H1 (cell line): Measurements from ENCODE around the gene NR0B2. TPM values are rescaled to one million over a fixed set of nuclear protein-coding genes. Genes with fewer than 3 reads are reported as not detected.
A peak's percentile ranks its signal among the peaks of the same experiment; 100 is the strongest.

Experiments
- CTCF ChIA-PET: fragments of 300-600 bp; sonication (Branson Sonifier 250); formaldehyde crosslinking; loops from one replicate; lab custom pipeline; 2021; ENCODE audit not compliant: partially characterized antibody; lab: Charles Lee
- POLR2A ChIA-PET: fragments of 300-600 bp; sonication (Branson Sonifier 250); formaldehyde crosslinking; loops from one replicate; lab custom pipeline; 2021; ENCODE audit warnings: inconsistent platforms; ENCODE audit not compliant: partially characterized antibody; lab: Charles Lee
- DNase-seq, 2 experiments: peaks; one replicate each; pipeline versions ENCODE4 v3.0.0 to v3.0.0-alpha.2; 2010 to 2022; ENCODE audit warnings: low spot score in 2 of 2, low read depth in 1 of 2, mixed read lengths in 1 of 2
- FAIRE-seq: peaks from 2 replicates; lab custom pipeline; 2011; peaks lifted over from hg19 to GRCh38; lab: Jason Lieb, UNC
- H2AFZ ChIP-seq: 2 replicates; pipeline ENCODE4 v1.8.1; 2012; ENCODE audit warnings: low read length, inconsistent platforms
- H2AK5ac ChIP-seq: 2 replicates; pipeline ENCODE4 v1.6.1; 2013; ENCODE audit warnings: low read depth, low read length
- H2BK120ac ChIP-seq: replicated peaks from 2 replicates; pipeline ENCODE3; 2013; ENCODE audit warnings: low read depth, low read length, inconsistent platforms
- H2BK12ac ChIP-seq: 2 replicates; pipeline ENCODE4 v1.6.1; 2013; ENCODE audit warnings: low read depth, low read length
- H2BK15ac ChIP-seq: 2 replicates; pipeline ENCODE4 v1.6.1; 2013; ENCODE audit warnings: low read length
- H2BK20ac ChIP-seq: 2 replicates; pipeline ENCODE4 v1.6.1; 2013; ENCODE audit warnings: low read length
- H2BK5ac ChIP-seq: 2 replicates; pipeline ENCODE4 v1.6.1; 2013; ENCODE audit warnings: low read depth, low read length
- H3K14ac ChIP-seq: 2 replicates; pipeline ENCODE4 v1.6.1; 2013; ENCODE audit warnings: inconsistent platforms; ENCODE audit not compliant: insufficient read length
- H3K18ac ChIP-seq: 2 replicates; pipeline ENCODE4 v1.6.1; 2013; ENCODE audit warnings: low read length; ENCODE audit errors: extremely low read depth
- H3K23ac ChIP-seq: 2 replicates; pipeline ENCODE4 v1.6.1; 2013; ENCODE audit warnings: inconsistent platforms; ENCODE audit not compliant: insufficient read length
- H3K23me2 ChIP-seq: 2 replicates; pipeline ENCODE4 v1.6.1; 2013; ENCODE audit warnings: low read depth, low read length
- H3K27ac ChIP-seq: 2 replicates; pipeline ENCODE4 v1.6.1; 2011; ENCODE audit warnings: low read depth, low read length, inconsistent platforms
- H3K27me3 ChIP-seq, 4 experiments: replicated peaks in 1 of 4; 1 replicate in 1 of 4; 2 replicates in 3 of 4; pipeline versions ENCODE4 v1.6.1 to v1.8.1; 2011 to 2013; ENCODE audit warnings: low read length in 3 of 4, mild to moderate bottlenecking in 3 of 4, inconsistent platforms in 2 of 4, mixed read lengths in 2 of 4, moderate library complexity in 1 of 4; ENCODE audit not compliant: control insufficient read depth in 3 of 4, insufficient read depth in 3 of 4; ENCODE audit errors: extremely low read depth in 1 of 4
- H3K36me3 ChIP-seq, 4 experiments: 2 replicates each; pipeline versions ENCODE4 v1.6.1 to v1.8.1; 2011 to 2013; ENCODE audit warnings: mild to moderate bottlenecking in 4 of 4, low read length in 3 of 4, moderate library complexity in 2 of 4, control low read depth in 1 of 4, inconsistent platforms in 1 of 4; ENCODE audit not compliant: insufficient read depth in 4 of 4, control insufficient read depth in 2 of 4
- H3K4ac ChIP-seq: replicated peaks from 2 replicates; pipeline ENCODE3; 2013; ENCODE audit warnings: low read length, low read depth, mixed read lengths, inconsistent platforms; ENCODE audit not compliant: insufficient read length
- H3K4me1 ChIP-seq, 4 experiments: replicated peaks in 1 of 4; 1 replicate in 1 of 4; 2 replicates in 3 of 4; pipeline versions ENCODE4 v1.6.1 to v1.8.1; 2011 to 2013; ENCODE audit warnings: low read length in 3 of 4, inconsistent platforms in 2 of 4, mixed read lengths in 1 of 4; ENCODE audit not compliant: insufficient read depth in 4 of 4, control insufficient read depth in 3 of 4
- H3K4me2 ChIP-seq, 2 experiments: 2 replicates each; pipeline versions ENCODE4 v1.6.1 to v1.8.1; 2011 to 2013; ENCODE audit warnings: low read depth in 2 of 2, low read length in 2 of 2, control low read depth in 1 of 2, inconsistent platforms in 1 of 2, mild to moderate bottlenecking in 1 of 2; ENCODE audit not compliant: insufficient read depth in 1 of 2
- H3K4me3 ChIP-seq, 4 experiments: fragments of 200-600, 300-600 bp in 1 of 4; sonication (generic), shearing (Covaris generic), sonication (Bioruptor Twin) in 1 of 4; 2 replicates each; pipeline versions ENCODE4 v1.5.1 to v1.8.1; 2011 to 2016; ENCODE audit warnings: low read length in 4 of 4, low read depth in 3 of 4, control low read depth in 2 of 4, inconsistent platforms in 2 of 4, mild to moderate bottlenecking in 2 of 4, mixed read lengths in 1 of 4, moderate library complexity in 1 of 4; ENCODE audit not compliant: insufficient read depth in 2 of 4; ENCODE audit errors: extremely low read depth in 1 of 4
- H3K56ac ChIP-seq: replicated peaks from 2 replicates; pipeline ENCODE3; 2013; ENCODE audit warnings: low read depth, mild to moderate bottlenecking, mixed read lengths, low read length, inconsistent platforms; ENCODE audit not compliant: insufficient read length
- H3K79me1 ChIP-seq: 2 replicates; pipeline ENCODE4 v1.6.1; 2013; ENCODE audit warnings: low read depth, low read length, control low read depth
- H3K79me2 ChIP-seq, 2 experiments: 2 replicates each; pipeline versions ENCODE4 v1.6.1 to v1.8.1; 2012 to 2013; ENCODE audit warnings: low read length in 2 of 2, mild to moderate bottlenecking in 2 of 2, inconsistent platforms in 1 of 2; ENCODE audit not compliant: insufficient read depth in 2 of 2, control insufficient read depth in 1 of 2
- H3K9ac ChIP-seq, 4 experiments: replicated peaks in 1 of 4; 1 replicate in 1 of 4; 2 replicates in 3 of 4; pipeline versions ENCODE4 v1.6.1 to v1.8.1; 2011 to 2013; ENCODE audit warnings: low read depth in 3 of 4, low read length in 3 of 4, control low read depth in 2 of 4, mild to moderate bottlenecking in 2 of 4, moderate library complexity in 2 of 4, inconsistent platforms in 1 of 4; ENCODE audit errors: extremely low read depth in 1 of 4
- H3K9me3 ChIP-seq, 2 experiments: 2 replicates each; pipeline versions ENCODE4 v1.6.1 to v1.8.1; 2012 to 2013; ENCODE audit warnings: mild to moderate bottlenecking in 2 of 2, moderate library complexity in 2 of 2, control low read depth in 1 of 2, inconsistent platforms in 1 of 2, low read depth in 1 of 2, low read length in 1 of 2, mixed read lengths in 1 of 2; ENCODE audit not compliant: insufficient read depth in 2 of 2
- H4K20me1 ChIP-seq, 2 experiments: replicated peaks in 1 of 2; 2 replicates each; pipeline versions ENCODE3 to v1.8.1; 2011 to 2013; ENCODE audit warnings: inconsistent platforms in 2 of 2, low read length in 2 of 2, mild to moderate bottlenecking in 1 of 2; ENCODE audit not compliant: insufficient read depth in 2 of 2, control insufficient read depth in 1 of 2
- H4K5ac ChIP-seq: 2 replicates; pipeline ENCODE4 v1.6.1; 2013; ENCODE audit warnings: low read length, low read depth, mixed read lengths, inconsistent platforms; ENCODE audit not compliant: insufficient read length
- H4K8ac ChIP-seq: 2 replicates; pipeline ENCODE4 v1.8.0; 2013; ENCODE audit warnings: mild to moderate bottlenecking, moderate library complexity, low read length, inconsistent platforms; ENCODE audit not compliant: insufficient read depth; ENCODE audit errors: extremely low read depth
- H4K91ac ChIP-seq: replicated peaks from 2 replicates; pipeline ENCODE3; 2013; ENCODE audit warnings: low read length, mixed read lengths, inconsistent platforms; ENCODE audit not compliant: insufficient read length
- CHD1 ChIP-seq: IDR thresholded peaks from 2 replicates; pipeline ENCODE4 v1.6.1; 2012; ENCODE audit warnings: low read depth, low read length, improper control_type of control experiment
- EP300 ChIP-seq, 2 experiments: IDR thresholded peaks; 1 replicate in 1 of 2; 2 replicates in 1 of 2; pipeline ENCODE4 v1.6.1; 2011 to 2012; ENCODE audit warnings: low read depth in 2 of 2, low read length in 2 of 2, mild to moderate bottlenecking in 2 of 2, borderline replicate concordance in 1 of 2, inconsistent platforms in 1 of 2, moderate library complexity in 1 of 2
- WGBS, 2 experiments: shearing (Covaris generic) in 1 of 2; methylation state at CpG; one replicate each; pipeline versions ENCODE4 v1.1.6 to v1.1.7; 2013 to 2015; ENCODE audit warnings: low lambda C conversion rate in 2 of 2, mixed read lengths in 2 of 2, inconsistent platforms in 1 of 2, low coverage in 1 of 2, missing lambda C conversion rate in 1 of 2; ENCODE audit not compliant: insufficient replicate concordance in 2 of 2, insufficient coverage in 1 of 2, insufficient read length in 1 of 2; ENCODE audit errors: extremely low coverage in 1 of 2, missing lambda C conversion rate in 1 of 2; 5-methylcytosine and 5-hydroxymethylcytosine counted together
- polyA plus RNA-seq, 7 experiments: library from polyadenylated mRNA; depleted of rRNA in 3 of 7; stranded (reverse) in 5 of 7; unstranded in 2 of 7; fragments of >200 nt in 5 of 7; fragments of 200-250 nt in 2 of 7; gene quantifications; 1 replicate in 5 of 7; 2 replicates in 1 of 7; 4 replicates in 1 of 7; pipeline versions ENCODE4 v1.2.1 to v1.2.3, GENCODE V29; 2011 to 2013; ENCODE audit warnings: missing spikeins in 2 of 7, mixed read lengths in 2 of 7
- total RNA-seq: library from RNA; stranded (reverse); fragmentation: NEBNext Ultra II Directional; extraction: Animal tissue kit (Norgen Biotek cat#: 25700); gene quantifications from 2 replicates; pipeline ENCODE4 v1.2.1, GENCODE V29; 2021

Gene NR0B2
- total and polyA plus RNA-seq, 2 of the 8 experiments (the other 6 are each of a cell fraction or from before 2014, with no cell fraction given) = not detected

- Histone ChIP-seq H3K36me3 (no peaks in the 10 kb centered on the region), H3K4ac (no peak overlapping the region), H2BK15ac (no peak overlapping the region), H3K79me2 (no peaks in the 10 kb centered on the region), H4K20me1 (no peaks in the 10 kb centered on the region), H3K79me1 (no peaks in the 10 kb centered on the region), H3K56ac (no peak overlapping the region), H4K8ac (peak overlapping the region; percentile 8; the same call in 1 of the 2 replicates), H3K27me3 (peaks cover 4 to 13% (median 12%) of the 10 kb centered on the region in 4 experiments; a peak in 5 of 7 replicates), H4K5ac (no peak overlapping the region), H3K23ac (no peak overlapping the region), H2AK5ac (no peak overlapping the region), H3K14ac (no peak overlapping the region), H2BK20ac (no peak overlapping the region), H4K91ac (peak overlapping the region; percentile 76), H2BK12ac (0 out of 2 replicates have a peak overlapping the region, but pooled peaks have one; percentile 64), H3K9ac (no peak overlapping the region), H3K9me3 (no peaks in the 10 kb centered on the region), H3K4me3 (no peak overlapping the region), H2BK5ac (no peak overlapping the region), H2BK120ac (no peak overlapping the region), H3K4me2 (no peak overlapping the region), H3K23me2 (peaks cover 9% of the 10 kb centered on the region), H3K4me1 (peaks cover 0 to 22% (median 19%) of the 10 kb centered on the region in 4 experiments; a peak in 6 of 7 replicates), H2AFZ (no peak overlapping the region), H3K18ac (no peak overlapping the region), H3K27ac (no peak overlapping the region)
- ChIA-PET CTCF (interaction anchor here (0.6 to 22.8 kb wide), 15 partner anchors 8 to 565 kb away, joined by 3 to 547 read pairs (median 4); partner anchors contain the start of genes GPATCH3, GPN2 and PIGV), POLR2A (interaction anchor here (1.0 to 1.3 kb wide), 3 partner anchors 29 to 362 kb away, joined by 3 to 6 read pairs (median 3); partner anchors contain the start of gene GPN2)
- DNase-seq = no peak
- WGBS, 2 experiments = 88% methylated on average over 7 of the region's 7 CpGs; no CpG with 5 or more reads in 1 of the 2 experiments
- FAIRE-seq = no peak
- TF ChIP-seq CHD1 (no peak), EP300 (IDR thresholded peaks at IDR 0.05; ENCODE audit: borderline replicate concordance in 1 of 2, low read depth in 2 of 2, low read length in 2 of 2) (no peak)
Observed at GRCh38 chr1:26861889-26862378, 51.8 kb downstream of the NR0B2 start.

Other genes starting within 250 kb of the NR0B2 start
- gene ARID1A, start 218.0 kb downstream of the NR0B2 start, total RNA-seq = 103 and 105 TPM in 2 replicates
- gene ARID1A, start 218.0 kb downstream of the NR0B2 start, polyA plus RNA-seq (2011; rRNA removed) = 52.1 and 86.7 TPM in 2 replicates
- gene PIGV, start 126.0 kb downstream of the NR0B2 start, total RNA-seq = 8.5 and 9.3 TPM in 2 replicates
- 20.9 and 22.4 TPM in 2 replicates for gene PIGV, start 126.0 kb downstream of the NR0B2 start, polyA plus RNA-seq (2011; rRNA removed)
- 29.2 and 29.7 TPM in 2 replicates for gene ZDHHC18, start 87.3 kb downstream of the NR0B2 start, total RNA-seq
- gene ZDHHC18, start 87.3 kb downstream of the NR0B2 start, polyA plus RNA-seq (2011; rRNA removed) = 49.8 and 61.3 TPM in 2 replicates
- 3.9 and 4.0 TPM in 2 replicates for gene SFN, start 50.8 kb downstream of the NR0B2 start, total RNA-seq
- gene SFN, start 50.8 kb downstream of the NR0B2 start, polyA plus RNA-seq (2011; rRNA removed) = 3.3 and 4.2 TPM in 2 replicates
- gene GPN2, start 23.7 kb downstream of the NR0B2 start, total RNA-seq = 29.6 and 36.8 TPM in 2 replicates
- 27.3 and 34.8 TPM in 2 replicates for gene GPN2, start 23.7 kb downstream of the NR0B2 start, polyA plus RNA-seq (2011; rRNA removed)
- gene GPATCH3, start 13.5 kb downstream of the NR0B2 start, total RNA-seq = 17.4 and 19.8 TPM in 2 replicates
- gene GPATCH3, start 13.5 kb downstream of the NR0B2 start, polyA plus RNA-seq (2011; rRNA removed) = 7.9 and 11.6 TPM in 2 replicates
- 131 and 134 TPM in 2 replicates for gene NUDC, start 7.8 kb upstream of the NR0B2 start, total RNA-seq
- 43.2 and 53.5 TPM in 2 replicates for gene NUDC, start 7.8 kb upstream of the NR0B2 start, polyA plus RNA-seq (2011; rRNA removed)
- gene KDF1, start 46.5 kb upstream of the NR0B2 start, total RNA-seq = 16.7 and 16.9 TPM in 2 replicates
- gene KDF1, start 46.5 kb upstream of the NR0B2 start, polyA plus RNA-seq (2011; rRNA removed) = 37.5 and 44.3 TPM in 2 replicates
- gene TRNP1, start 79.7 kb upstream of the NR0B2 start, total RNA-seq = 51.6 and 51.7 TPM in 2 replicates
- 102 and 106 TPM in 2 replicates for gene TRNP1, start 79.7 kb upstream of the NR0B2 start, polyA plus RNA-seq (2011; rRNA removed)
- gene TENT5B, start 98.9 kb upstream of the NR0B2 start, total RNA-seq = 118 and 129 TPM in 2 replicates
- 119 and 188 TPM in 2 replicates for gene TENT5B, start 98.9 kb upstream of the NR0B2 start, polyA plus RNA-seq (2011; rRNA removed)
- 25.1 and 25.5 TPM in 2 replicates for gene SLC9A1, start 241.2 kb upstream of the NR0B2 start, total RNA-seq
- 11.3 and 17.3 TPM in 2 replicates for gene SLC9A1, start 241.2 kb upstream of the NR0B2 start, polyA plus RNA-seq (2011; rRNA removed)